ENCODE results near the gene STIM1. TPM values are rescaled to one million over a fixed set of nuclear protein-coding genes. Genes with fewer than 3 reads are reported as not detected.

STIM1 gene
- total RNA-seq, 1 experiment from 2014 or later = 55.1 TPM

DNA sequence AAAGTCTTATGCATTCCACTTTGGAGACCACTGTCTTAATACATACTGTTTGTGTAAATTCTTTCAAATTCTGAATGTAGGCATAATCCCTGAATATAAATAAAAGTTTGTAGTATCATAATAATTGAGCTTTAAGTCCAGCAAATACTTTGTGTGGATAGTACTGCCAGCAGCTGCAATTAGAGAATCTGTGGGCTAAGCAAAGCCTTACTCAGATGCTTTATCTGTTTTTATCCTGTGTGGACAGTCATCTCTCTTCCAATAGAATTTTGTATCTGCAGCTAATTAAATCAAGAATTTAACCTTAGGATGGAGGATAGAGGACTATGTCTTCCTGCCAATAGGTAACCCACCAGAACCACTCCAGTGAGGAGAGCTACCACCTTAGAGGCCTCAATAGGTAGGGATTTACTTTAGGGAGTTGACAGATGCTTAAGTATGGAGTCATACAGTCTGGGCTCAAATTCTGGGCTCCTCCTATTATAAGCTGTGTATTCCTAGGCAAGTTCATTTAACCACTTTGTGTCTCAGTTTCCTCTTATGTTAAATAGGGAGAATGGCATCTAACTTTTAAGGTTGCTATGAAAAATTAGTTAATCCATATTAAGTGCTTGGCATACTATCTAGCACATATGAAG lies 71.1 kb downstream of the STIM1 start:
- H3K4me1 Mint-ChIP-seq (ENCODE audit: low read depth, unreplicated experiment) = peaks cover 6% of the 10 kb centered on the region
- H3K4me3 ChIP-seq (ENCODE audit: low read depth, low read length) = no peak overlapping the region
- ChIA-PET CTCF (interaction anchor here (0.6 to 1.9 kb wide), 3 partner anchors 18 to 146 kb away, joined by 3 to 15 read pairs (median 6); partner anchors contain the start of gene STIM1), POLR2A (no interaction called here)
- no peak overlapping the region for H3K4me3 Mint-ChIP-seq (ENCODE audit: unreplicated experiment)
- intact Hi-C loops (cut with micrococcal nuclease; ENCODE audit: unreplicated experiment) = loop anchor here (10.0 kb wide), 1 partner anchor 148 kb away; no protein-coding TSS in a partner anchor
- H3K36me3 ChIP-seq (ENCODE audit: control insufficient read depth, insufficient read depth, low read length) = no peaks in the 10 kb centered on the region
- H3K36me3 Mint-ChIP-seq (ENCODE audit: insufficient read depth, unreplicated experiment) = no peaks in the 10 kb centered on the region
- no peak overlapping the region for H3K27ac Mint-ChIP-seq (ENCODE audit: unreplicated experiment)
- H3K9me3 ChIP-seq = 0 out of 2 replicates have a peak, but pooled peaks cover 3% of the 10 kb centered on the region
- TF ChIP-seq, protein P1, sequence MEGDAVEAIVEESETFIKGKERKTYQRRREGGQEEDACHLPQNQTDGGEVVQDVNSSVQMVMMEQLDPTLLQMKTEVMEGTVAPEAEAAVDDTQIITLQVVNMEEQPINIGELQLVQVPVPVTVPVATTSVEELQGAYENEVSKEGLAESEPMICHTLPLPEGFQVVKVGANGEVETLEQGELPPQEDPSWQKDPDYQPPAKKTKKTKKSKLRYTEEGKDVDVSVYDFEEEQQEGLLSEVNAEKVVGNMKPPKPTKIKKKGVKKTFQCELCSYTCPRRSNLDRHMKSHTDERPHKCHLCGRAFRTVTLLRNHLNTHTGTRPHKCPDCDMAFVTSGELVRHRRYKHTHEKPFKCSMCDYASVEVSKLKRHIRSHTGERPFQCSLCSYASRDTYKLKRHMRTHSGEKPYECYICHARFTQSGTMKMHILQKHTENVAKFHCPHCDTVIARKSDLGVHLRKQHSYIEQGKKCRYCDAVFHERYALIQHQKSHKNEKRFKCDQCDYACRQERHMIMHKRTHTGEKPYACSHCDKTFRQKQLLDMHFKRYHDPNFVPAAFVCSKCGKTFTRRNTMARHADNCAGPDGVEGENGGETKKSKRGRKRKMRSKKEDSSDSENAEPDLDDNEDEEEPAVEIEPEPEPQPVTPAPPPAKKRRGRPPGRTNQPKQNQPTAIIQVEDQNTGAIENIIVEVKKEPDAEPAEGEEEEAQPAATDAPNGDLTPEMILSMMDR (IDR thresholded peaks at IDR 0.05; ENCODE audit: insufficient read depth in 1 of 2, low read depth in 1 of 2, low read length in 1 of 2, severe bottlenecking in 1 of 2, unreplicated experiment in 1 of 2) = no peak
- no peak for DNase-seq
- H3K4me1 ChIP-seq = peaks cover 7% of the 10 kb centered on the region; the same call in 1 of the 2 replicates
- H3K27me3 ChIP-seq (replicated peaks; ENCODE audit: control insufficient read depth, insufficient read depth, low read length) = no peaks in the 10 kb centered on the region
- BruUV-seq (replicated peaks) = no TSS peak
- H3K9me3 Mint-ChIP-seq (ENCODE audit: unreplicated experiment) = no peaks in the 10 kb centered on the region
- H3K27me3 Mint-ChIP-seq (ENCODE audit: insufficient read depth, unreplicated experiment) = no peaks in the 10 kb centered on the region

- no peak for DNase-seq
- intact Hi-C loops (cut with micrococcal nuclease; ENCODE audit: unreplicated experiment) = loop anchor here (10.0 kb wide), 1 partner anchor 148 kb away; no protein-coding TSS in a partner anchor
- TF ChIP-seq, protein P1 (IDR thresholded peaks at IDR 0.05; ENCODE audit: insufficient read depth in 1 of 2, low read depth in 1 of 2, low read length in 1 of 2, severe bottlenecking in 1 of 2, unreplicated experiment in 1 of 2) = no peak
- H3K4me1 ChIP-seq = peaks cover 7% of the 10 kb centered on the region; the same call in 1 of the 2 replicates
- POLR2A ChIA-PET = no interaction called here
- H3K9me3 Mint-ChIP-seq (ENCODE audit: unreplicated experiment) = no peaks in the 10 kb centered on the region
- peaks cover 6% of the 10 kb centered on the region for H3K4me1 Mint-ChIP-seq (ENCODE audit: low read depth, unreplicated experiment)
- no peaks in the 10 kb centered on the region for H3K9me3 ChIP-seq
- H3K36me3 Mint-ChIP-seq (ENCODE audit: insufficient read depth, unreplicated experiment) = no peaks in the 10 kb centered on the region
- no peaks in the 10 kb centered on the region for H3K27me3 Mint-ChIP-seq (ENCODE audit: insufficient read depth, unreplicated experiment)
- no TSS peak for BruUV-seq (replicated peaks)
- no peaks in the 10 kb centered on the region for H3K36me3 ChIP-seq (ENCODE audit: control insufficient read depth, insufficient read depth, low read length)
- H3K27me3 ChIP-seq (replicated peaks; ENCODE audit: control insufficient read depth, insufficient read depth, low read length) = no peaks in the 10 kb centered on the region
- H3K4me3 ChIP-seq (ENCODE audit: low read depth, low read length) = no peak overlapping the region
- no peak overlapping the region for H3K4me3 Mint-ChIP-seq (ENCODE audit: unreplicated experiment)
- CTCF ChIA-PET = interaction anchor here (0.6 to 1.9 kb wide), 3 partner anchors 17 to 145 kb away, joined by 3 to 15 read pairs (median 6); partner anchors contain the start of gene STIM1
- H3K27ac Mint-ChIP-seq (ENCODE audit: unreplicated experiment) = no peak overlapping the region
These were observed 71.8 kb downstream of the STIM1 start for GRCh38 chr11:3927129-3927796.

DNA sequence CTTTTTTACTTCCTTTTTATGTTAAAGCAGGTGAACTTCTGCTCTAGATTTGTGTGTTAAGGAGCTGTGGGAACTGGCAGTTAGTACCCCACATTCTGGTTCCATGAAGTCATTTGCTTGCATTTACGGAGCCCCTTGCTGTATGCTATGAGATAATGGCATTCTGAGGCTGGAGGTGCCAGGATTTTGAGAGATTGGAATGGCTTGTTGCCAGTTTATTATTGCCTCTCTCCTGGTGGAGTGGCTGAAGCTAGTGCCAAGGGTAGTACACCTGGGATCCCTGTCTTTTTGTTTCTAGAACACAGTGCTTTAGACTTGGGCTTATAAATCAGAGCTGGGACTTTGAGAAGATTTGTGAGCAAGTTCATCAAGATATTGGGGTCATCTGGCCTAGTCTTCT lies 73.8 kb downstream of the STIM1 start:
- Mint-ChIP-seq H3K36me3 (ENCODE audit: insufficient read depth, unreplicated experiment) (no peaks in the 10 kb centered on the region), H3K27me3 (ENCODE audit: insufficient read depth, unreplicated experiment) (no peaks in the 10 kb centered on the region), H3K4me1 (ENCODE audit: low read depth, unreplicated experiment) (peaks cover 6% of the 10 kb centered on the region), H3K27ac (ENCODE audit: unreplicated experiment) (no peak overlapping the region), H3K4me3 (ENCODE audit: unreplicated experiment) (no peak overlapping the region), H3K9me3 (ENCODE audit: unreplicated experiment) (no peaks in the 10 kb centered on the region)
- Histone ChIP-seq H3K36me3 (ENCODE audit: control insufficient read depth, insufficient read depth, low read length) (no peaks in the 10 kb centered on the region), H3K4me3 (ENCODE audit: low read depth, low read length) (no peak overlapping the region), H3K4me1 (peaks cover 7% of the 10 kb centered on the region; the same call in 1 of the 2 replicates), H3K27me3 (replicated peaks; ENCODE audit: control insufficient read depth, insufficient read depth, low read length) (no peaks in the 10 kb centered on the region), H3K9me3 (no peaks in the 10 kb centered on the region)
- no peak for DNase-seq
- intact Hi-C loops (cut with micrococcal nuclease; ENCODE audit: unreplicated experiment) = loop anchor here (10.0 kb wide), 1 partner anchor 146 kb away; no protein-coding TSS in a partner anchor
- POLR2A ChIA-PET = no interaction called here
- CTCF ChIA-PET = no interaction called here
- no TSS peak for BruUV-seq (replicated peaks)
- TF ChIP-seq, protein P1 (IDR thresholded peaks at IDR 0.05; ENCODE audit: insufficient read depth in 1 of 2, low read depth in 1 of 2, low read length in 1 of 2, severe bottlenecking in 1 of 2, unreplicated experiment in 1 of 2) = no peak

All from Caco-2 (cell line).